Fibroblast of villous mesenchyme (primary cell): ENCODE data around the gene CIBAR2. TPM values are rescaled to one million over a fixed set of nuclear protein-coding genes. Genes with fewer than 3 reads are reported as not detected.

Experiments
- DNase-seq: peaks from one replicate; pipeline ENCODE4 v3.0.0-alpha.2; 2010; ENCODE audit warnings: low read depth
- H3K4me3 ChIP-seq: 2 replicates; pipeline ENCODE4 v1.5.1; 2011; ENCODE audit warnings: low read depth, mild to moderate bottlenecking, low read length
- total RNA-seq: library from RNA; depleted of rRNA; stranded (reverse); fragments of >200 nt; gene quantifications from 2 replicates; pipeline ENCODE4 v1.2.3, GENCODE V29; 2012
- TF ChIP-seq, protein P1 (sequence below): IDR thresholded peaks from 2 replicates; pipeline ENCODE4 v1.5.1; 2012; ENCODE audit warnings: low read depth, mild to moderate bottlenecking, low read length; ENCODE audit not compliant: insufficient read depth

CIBAR2 gene
- total RNA-seq, 1 donor, result not detected

- DNase-seq, result peak; percentile 31
- H3K4me3 ChIP-seq, result no peak overlapping the region
- TF ChIP-seq, protein P1, sequence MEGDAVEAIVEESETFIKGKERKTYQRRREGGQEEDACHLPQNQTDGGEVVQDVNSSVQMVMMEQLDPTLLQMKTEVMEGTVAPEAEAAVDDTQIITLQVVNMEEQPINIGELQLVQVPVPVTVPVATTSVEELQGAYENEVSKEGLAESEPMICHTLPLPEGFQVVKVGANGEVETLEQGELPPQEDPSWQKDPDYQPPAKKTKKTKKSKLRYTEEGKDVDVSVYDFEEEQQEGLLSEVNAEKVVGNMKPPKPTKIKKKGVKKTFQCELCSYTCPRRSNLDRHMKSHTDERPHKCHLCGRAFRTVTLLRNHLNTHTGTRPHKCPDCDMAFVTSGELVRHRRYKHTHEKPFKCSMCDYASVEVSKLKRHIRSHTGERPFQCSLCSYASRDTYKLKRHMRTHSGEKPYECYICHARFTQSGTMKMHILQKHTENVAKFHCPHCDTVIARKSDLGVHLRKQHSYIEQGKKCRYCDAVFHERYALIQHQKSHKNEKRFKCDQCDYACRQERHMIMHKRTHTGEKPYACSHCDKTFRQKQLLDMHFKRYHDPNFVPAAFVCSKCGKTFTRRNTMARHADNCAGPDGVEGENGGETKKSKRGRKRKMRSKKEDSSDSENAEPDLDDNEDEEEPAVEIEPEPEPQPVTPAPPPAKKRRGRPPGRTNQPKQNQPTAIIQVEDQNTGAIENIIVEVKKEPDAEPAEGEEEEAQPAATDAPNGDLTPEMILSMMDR, result no peak
Observed at GRCh38 chr16:85081038-85081437, 31.2 kb downstream of the CIBAR2 start.

DNA sequence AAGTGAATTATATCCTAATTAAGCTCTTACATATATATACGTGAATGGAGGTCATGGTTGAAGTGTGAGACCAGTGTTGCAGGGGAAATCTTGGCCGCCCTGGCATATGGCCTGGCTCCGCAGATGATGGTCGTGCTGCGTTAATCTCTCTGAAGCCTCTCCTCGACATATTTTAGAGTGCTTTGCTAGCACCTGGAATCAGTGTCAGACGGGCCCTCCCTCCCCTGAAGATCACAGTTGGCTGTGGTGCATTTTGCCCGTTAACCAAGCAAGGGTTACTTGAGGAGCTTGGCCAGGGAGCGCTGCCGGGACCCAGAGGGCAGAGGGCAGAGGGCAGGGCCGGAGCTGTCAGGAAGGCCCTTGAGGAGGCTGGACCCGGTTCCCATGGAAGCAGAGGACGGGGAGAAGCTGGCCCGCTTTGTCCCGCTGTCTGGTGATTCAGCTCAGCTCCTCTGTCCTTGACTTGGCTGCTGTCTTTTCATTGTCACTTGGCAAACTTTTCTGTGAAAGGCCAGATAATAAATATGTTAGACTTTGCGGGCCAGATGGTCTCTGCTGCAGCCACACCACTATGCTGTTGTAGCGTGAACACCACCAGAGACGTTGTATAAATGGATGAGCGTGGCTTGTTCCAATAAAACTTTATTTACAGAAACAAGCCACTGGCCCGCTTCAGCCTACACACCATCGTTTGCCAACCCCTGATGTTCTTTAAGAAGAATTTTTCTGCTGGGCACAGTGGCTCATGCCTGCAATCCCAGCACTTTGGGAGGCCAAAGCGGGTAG lies 32.3 kb downstream of the CIBAR2 start:
- H3K4me3 ChIP-seq, result no peak overlapping the region
- TF ChIP-seq, protein P1, result no peak
- no peak for DNase-seq

DNA sequence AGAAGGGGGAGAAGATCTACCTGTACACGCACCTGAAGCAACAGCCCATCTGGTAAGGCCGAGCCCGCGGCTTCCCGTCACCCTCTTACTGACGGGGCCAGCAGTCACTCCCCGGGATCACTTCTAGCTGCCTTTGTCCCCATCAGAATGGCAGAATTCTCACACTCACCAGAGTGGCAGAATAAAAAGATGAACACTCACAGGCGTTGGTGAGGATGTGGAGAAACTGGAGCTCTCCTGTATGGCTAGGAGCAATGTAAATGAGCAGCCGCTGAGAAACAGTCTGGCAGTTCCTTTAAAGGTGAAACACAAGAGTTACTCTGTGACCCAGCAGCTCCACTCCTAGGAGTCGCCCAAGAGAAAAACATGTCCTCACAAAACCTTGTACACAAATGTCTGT lies 33.3 kb downstream of the CIBAR2 start:
- DNase-seq, result no peak
- TF ChIP-seq, protein P1, result no peak
- no peak overlapping the region for H3K4me3 ChIP-seq

GRCh38 chr16:85078226-85078625 lies 34.0 kb downstream of the CIBAR2 start:
- no peak for DNase-seq
- TF ChIP-seq, protein P1, result no peak

DNA sequence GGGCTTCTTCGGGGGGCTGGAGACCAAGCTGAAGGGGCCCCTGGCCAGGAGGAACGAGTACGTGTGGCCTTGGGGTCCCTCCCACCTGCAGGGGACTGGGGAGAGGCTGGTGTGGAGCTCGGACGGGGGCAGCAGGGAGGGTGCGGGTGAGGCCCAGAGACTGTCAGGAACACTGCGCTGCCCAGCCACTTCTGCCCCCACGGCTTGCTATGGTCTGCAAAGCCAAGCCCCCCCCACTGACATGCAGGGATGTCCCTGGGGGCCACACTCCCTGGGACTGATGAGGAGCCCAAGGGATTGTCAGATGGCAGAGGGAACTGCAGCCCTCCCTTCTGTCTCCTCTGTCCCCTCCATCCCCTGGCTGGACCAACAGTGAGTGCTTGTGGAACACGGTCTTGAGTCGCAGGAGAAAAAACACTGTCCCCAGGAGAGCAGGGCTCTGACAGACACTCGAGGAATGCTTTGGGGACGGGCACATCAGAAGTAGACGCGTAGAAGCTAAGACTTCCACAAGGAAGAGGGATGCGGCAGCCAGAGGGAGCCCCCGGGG lies 34.6 kb downstream of the CIBAR2 start:
- TF ChIP-seq, protein P1, result no peak
- DNase-seq, result no peak
- no peak overlapping the region for H3K4me3 ChIP-seq

More at GRCh38 chr16:85078226-85078625, 34.0 kb downstream of the CIBAR2 start:
- H3K4me3 ChIP-seq, result no peak overlapping the region

- no peak for DNase-seq
- TF ChIP-seq, protein P1, result no peak
- H3K4me3 ChIP-seq, result no peak overlapping the region
Observed at GRCh38 chr16:85077039-85077438, 35.2 kb downstream of the CIBAR2 start.
